Prostate gland (tissue), 2 donors: ENCODE measurements around the gene STAC.

Source experiments
- POLR2A ChIP-seq: fragments of 450-650 bp; IDR thresholded peaks from one replicate; pipeline ENCODE4 v1.6.1; 2016; ENCODE audit warnings: antibody characterized with exemption, mild to moderate bottlenecking
- POLR2AphosphoS5 ChIP-seq: sonication (generic); formaldehyde crosslinking; IDR thresholded peaks from one replicate; pipeline ENCODE4 v1.6.1; 2017; ENCODE audit warnings: antibody characterized with exemption
- TF ChIP-seq, protein P1 (sequence below), 4 experiments: fragments of 200-600 bp in 2 of 4; fragments of 450-650 bp in 2 of 4; sonication (generic) in 2 of 4; IDR thresholded peaks; 1 replicate in 3 of 4; 2 replicates in 1 of 4; pipeline ENCODE4 v1.5.1; 2016 to 2019; ENCODE audit warnings: antibody characterized with exemption in 4 of 4, mild to moderate bottlenecking in 2 of 4, moderate library complexity in 2 of 4

DNA sequence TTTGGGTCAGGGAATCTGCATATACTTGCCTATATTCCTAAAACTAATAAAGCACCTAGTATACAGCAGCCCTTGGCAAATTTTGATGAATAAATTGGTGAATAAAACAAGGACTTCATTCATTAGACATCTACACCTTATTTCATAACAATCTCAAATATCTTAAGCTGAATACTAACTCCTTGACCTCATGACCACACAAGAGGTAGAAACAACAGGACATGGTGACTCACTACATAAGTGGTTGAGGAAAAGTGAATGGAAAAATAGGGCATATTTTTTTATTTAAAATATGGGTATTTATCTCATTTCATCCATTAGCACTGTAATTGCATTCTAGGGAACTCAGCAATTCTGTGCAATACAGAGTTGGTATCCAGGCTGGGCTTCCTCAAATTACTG, 7.8 kb upstream of the STAC start:
- TF ChIP-seq, protein P1, sequence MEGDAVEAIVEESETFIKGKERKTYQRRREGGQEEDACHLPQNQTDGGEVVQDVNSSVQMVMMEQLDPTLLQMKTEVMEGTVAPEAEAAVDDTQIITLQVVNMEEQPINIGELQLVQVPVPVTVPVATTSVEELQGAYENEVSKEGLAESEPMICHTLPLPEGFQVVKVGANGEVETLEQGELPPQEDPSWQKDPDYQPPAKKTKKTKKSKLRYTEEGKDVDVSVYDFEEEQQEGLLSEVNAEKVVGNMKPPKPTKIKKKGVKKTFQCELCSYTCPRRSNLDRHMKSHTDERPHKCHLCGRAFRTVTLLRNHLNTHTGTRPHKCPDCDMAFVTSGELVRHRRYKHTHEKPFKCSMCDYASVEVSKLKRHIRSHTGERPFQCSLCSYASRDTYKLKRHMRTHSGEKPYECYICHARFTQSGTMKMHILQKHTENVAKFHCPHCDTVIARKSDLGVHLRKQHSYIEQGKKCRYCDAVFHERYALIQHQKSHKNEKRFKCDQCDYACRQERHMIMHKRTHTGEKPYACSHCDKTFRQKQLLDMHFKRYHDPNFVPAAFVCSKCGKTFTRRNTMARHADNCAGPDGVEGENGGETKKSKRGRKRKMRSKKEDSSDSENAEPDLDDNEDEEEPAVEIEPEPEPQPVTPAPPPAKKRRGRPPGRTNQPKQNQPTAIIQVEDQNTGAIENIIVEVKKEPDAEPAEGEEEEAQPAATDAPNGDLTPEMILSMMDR (IDR thresholded peaks at IDR 0.05), result no peak
- TF ChIP-seq POLR2AphosphoS5 (no peak), POLR2A (no peak)
